ENCODE data around the gene ODAD4.
"Not testable (repeated sequence)": the region's sequence is repeated elsewhere in the genome, so short reads cannot be mapped to it uniquely, and the experiment has no call there.

The ODAD4 gene

GRCh38 chr17:41912925-41913324, 17.5 kb upstream of the ODAD4 start:
- no peak for DNase-seq (ENCODE audit: low spot score)

- DNase-seq (ENCODE audit: low spot score) = no peak
Measured at GRCh38 chr17:41913798-41914197, 16.6 kb upstream of the ODAD4 start.

GRCh38 chr17:41914358-41914766, 16.1 kb upstream of the ODAD4 start:
- DNase-seq (ENCODE audit: low spot score) = no peak

DNA sequence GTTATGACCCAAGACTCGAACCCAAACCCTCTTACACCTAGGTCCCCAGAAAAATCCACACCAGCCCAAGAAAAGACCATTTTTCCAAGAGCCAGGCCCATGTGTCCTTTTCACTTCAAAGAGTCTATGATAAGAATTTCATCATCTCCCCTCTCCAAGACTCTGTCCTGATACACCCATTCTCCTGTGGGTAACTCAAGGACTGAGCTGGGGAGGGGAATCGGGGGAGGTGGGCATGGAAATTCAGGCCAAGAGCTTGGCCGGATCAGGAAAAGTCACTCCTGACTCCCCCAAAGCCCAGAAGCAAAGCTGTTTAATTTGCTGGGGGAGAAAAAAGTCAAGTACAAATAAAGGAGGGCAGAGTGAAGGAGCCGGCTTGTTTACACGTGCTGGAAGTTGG, 15.4 kb upstream of the ODAD4 start:
- DNase-seq (ENCODE audit: low spot score) = no peak

DNA sequence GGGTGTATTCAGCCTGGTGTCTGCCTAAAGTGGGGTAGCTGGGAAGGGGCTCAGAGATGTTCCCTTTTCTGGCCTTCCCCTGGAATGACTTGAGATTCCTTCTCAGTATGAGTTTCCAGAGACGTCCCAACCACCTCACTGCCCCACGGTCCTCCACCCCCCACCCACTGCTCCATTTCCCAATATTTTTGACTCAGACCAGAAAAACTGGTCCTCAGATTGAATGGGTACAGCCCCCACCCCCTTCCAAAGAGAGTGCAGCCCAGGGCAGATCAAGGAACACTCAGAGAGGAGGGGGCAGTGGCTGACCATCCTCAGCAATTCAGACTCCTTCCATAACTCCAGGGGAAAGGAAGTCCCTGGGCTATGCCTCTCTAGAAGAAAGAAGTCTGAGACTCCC, 14.9 kb upstream of the ODAD4 start:
- DNase-seq (ENCODE audit: low spot score) = no peak

DNA sequence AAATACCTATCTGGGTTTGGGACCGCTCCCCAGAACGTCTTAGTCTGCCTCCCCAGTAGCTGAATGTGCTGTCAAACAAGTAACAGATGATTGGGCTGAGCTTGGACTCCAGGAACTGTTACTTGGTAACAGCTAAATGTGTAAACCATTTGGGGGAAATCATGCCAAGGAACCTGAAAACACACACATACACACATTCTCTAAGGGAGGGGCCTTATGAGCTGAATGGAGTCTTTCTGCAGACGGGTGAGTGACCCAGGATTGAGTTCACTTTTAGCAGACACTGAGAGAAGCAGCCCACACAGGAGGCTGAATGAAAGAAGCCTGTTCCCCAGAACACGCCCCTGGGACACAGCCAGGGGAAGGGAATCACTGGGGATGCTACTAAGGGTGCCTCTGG, 13.2 kb upstream of the ODAD4 start:
- no peak for DNase-seq (ENCODE audit: low spot score)

GRCh38 chr17:41917679-41918313, 12.6 kb upstream of the ODAD4 start:
- DNase-seq (ENCODE audit: low spot score) = no peak

DNA sequence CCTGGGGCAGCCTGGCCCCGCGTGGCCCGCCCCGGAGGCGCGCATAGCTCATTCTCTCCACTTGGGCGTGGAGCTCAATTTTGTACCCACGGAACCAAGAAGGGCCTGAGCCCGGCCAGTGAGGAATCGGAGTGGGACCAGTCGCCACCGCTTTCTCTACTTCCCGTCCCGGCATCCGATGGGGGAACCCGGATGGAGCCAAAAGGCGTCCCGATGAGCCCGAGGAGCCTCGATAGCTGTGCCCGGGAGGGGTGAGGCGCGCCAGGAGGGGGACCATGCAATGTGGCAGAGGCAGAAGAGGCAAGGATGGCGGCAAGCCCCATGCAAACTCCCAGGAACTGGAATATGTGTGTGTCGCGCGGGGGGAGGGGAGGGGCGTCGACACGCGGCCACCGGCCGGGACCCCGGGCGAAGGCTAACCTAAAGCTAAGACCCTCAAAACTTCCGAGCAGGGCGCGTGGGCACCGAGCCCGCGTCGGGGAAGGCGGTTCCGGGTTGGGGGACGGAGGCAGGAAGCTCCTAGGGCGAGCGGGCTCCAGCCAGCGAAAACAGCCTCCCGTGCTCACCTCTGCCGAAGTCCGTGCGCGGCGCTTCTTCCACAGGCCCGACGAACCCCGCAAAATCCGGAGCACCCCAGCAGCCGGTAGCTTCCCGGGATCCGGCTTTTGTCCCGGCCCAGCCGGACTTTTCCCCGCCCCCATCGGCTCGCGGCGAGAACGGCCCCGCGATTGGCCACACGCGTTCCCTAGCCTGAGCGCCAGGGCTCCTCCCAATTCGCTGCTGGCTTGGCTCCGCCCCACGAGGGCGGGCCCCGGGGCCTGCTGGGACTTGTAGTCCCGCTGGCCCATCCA, 11.9 kb upstream of the ODAD4 start, which contains the start of gene ACLY:
Gene ACLY, minus strand, starts transcription at position 638 of the 851 bp plus-strand sequence. CDS start 5,078 bp downstream, outside the sequence.
- peak; percentile 100 for DNase-seq (ENCODE audit: low spot score)

GRCh38 chr17:41919165-41919817, 11.1 kb upstream of the ODAD4 start:
- no peak for DNase-seq (ENCODE audit: low spot score)

- no peak for DNase-seq (ENCODE audit: low spot score)
Measured at GRCh38 chr17:41919840-41920579, 10.4 kb upstream of the ODAD4 start.

DNA sequence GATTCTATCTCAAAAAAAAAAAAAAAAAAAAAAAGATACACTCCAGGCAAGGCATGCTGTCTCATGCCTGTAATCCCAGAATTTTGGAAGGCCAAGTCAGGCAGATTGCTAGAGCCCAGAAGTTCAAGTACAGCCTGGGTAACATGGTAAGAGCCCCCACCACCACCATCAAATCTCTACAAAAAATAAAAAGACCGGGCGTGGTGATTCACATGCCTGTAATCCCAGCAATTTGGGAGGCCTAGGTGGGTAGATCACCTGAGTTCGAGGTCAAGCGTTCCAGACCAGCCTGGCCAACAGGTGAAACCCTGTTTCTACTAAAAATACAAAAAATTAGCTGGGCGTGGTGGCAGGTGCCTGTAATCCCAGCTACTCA, 9.8 kb upstream of the ODAD4 start:
- no peak for DNase-seq (ENCODE audit: low spot score)

DNA sequence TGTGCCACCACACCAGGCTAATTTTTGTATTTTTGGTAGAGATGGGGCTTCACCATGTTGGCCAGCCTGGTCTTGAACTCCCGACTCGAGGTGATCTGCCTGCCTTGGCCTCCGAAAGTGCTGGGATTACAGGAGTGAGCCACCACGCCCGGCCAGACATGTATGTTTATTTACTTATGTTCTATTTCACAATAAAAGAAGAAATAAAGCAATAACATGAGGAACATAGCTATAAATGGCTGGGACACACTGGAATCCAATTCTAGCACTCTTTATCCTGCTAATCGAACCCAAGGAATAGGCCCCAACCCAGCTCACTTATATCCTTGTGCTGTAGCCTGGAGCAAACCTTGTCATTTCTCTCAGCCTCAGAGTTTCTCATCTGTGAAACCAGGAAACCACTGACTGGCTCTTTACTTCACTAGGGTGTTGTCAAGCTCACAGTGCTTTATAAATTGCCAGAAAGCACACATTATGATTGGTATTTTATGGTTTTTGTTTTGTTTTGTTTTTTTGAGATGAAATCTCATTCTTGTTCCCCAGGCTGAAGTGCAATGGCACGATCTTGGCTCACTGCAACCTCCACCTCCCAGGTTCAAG, 4.3 kb upstream of the ODAD4 start:
- DNase-seq (ENCODE audit: low spot score) = no peak

GRCh38 chr17:41928693-41929251, 1.6 kb upstream of the ODAD4 start:
- DNase-seq (ENCODE audit: low spot score) = no peak

GRCh38 chr17:41930833-41931156, 378 bp downstream of the ODAD4 start:
- DNase-seq (ENCODE audit: low spot score) = not testable (repeated sequence)

DNA sequence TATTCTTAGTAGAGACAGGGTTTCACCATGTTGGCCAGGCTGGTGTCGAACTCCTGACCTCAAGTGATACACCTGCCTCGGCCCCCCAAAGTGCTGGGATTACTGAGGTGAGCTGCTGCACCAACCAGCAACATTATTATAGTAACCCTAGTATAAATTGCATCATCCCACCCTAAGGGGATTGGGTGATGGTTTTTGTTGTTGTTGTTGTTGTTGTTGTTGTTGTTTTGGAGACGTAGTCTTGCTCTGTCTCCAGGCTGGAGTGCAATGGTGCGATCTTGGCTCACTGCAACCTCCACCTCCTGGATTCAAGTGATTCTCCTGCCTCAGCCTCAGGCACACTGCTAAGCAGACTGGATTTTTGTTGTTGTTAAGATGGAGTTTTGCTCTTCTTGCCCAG, 1.3 kb downstream of the ODAD4 start:
- not testable (repeated sequence) for DNase-seq (ENCODE audit: low spot score)

- DNase-seq (ENCODE audit: low spot score) = no peak
Measured at GRCh38 chr17:41932816-41933389, 2.5 kb downstream of the ODAD4 start.

DNA sequence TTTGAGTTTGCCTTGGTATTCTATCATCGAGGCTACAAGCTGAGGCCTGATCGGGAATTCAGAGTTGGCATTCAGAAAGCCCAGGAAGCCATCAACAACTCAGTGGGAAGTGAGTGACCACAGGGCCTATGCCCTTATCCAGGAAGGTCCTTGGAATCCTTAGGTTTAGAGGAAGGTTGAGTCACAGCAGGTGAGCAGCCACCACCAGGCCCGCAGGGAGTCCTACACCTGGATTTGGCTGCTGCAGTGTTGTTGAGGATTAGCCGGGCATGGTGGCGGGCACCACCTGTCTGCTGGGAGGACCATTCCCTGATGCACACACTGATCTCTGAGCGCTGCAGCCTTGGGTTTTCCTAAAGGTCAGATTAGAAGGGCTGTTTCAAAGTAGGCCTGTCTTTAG, 5.2 kb downstream of the ODAD4 start:
- DNase-seq (ENCODE audit: low spot score) = no peak

DNA sequence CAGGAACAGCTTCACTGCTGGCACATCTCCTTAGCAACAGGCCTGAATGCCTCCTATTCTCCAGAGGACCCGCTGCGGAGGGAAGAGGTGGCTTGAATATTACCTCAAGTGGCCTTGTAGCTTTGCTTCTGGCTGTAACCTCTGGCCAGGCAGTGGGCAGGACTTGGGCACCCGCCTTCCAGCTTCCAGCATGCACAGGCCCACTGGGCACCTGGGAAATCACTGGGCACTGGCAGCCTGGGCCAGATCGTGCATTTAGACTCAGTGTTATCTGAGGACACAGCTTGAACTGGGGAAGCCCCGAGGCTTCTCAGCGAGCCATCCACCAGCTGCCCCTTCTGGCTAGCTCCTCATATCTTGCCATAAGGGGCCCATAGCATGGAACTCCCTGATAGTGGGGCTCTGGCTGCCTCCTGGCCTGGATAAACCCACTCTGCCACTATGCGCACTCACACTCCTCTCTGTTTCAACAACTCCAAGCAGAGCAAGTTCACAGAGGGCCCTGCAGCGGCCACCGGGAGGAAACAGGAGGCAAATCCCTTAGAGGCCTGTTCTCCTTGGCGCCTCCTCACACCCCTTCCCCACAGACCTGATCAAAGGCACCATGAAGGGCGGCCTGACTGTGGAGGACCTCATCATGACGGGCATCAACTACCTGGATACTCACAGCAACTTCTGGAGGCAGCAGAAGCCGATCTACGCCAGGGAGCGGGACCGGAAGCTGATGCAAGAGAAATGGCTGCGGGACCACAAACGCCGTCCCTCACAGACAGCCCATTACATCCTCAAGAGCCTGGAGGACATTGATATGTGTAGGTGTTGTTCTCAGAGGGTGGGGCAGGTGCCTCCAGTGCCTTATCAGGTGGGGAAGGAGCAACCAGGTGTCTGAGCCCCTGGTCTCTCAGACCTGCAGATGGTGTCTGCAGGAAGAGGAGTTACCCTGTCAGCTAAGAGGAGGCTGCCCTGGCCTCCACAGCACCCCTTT, 7.8 kb downstream of the ODAD4 start:
- no peak for DNase-seq (ENCODE audit: low spot score)

DNA sequence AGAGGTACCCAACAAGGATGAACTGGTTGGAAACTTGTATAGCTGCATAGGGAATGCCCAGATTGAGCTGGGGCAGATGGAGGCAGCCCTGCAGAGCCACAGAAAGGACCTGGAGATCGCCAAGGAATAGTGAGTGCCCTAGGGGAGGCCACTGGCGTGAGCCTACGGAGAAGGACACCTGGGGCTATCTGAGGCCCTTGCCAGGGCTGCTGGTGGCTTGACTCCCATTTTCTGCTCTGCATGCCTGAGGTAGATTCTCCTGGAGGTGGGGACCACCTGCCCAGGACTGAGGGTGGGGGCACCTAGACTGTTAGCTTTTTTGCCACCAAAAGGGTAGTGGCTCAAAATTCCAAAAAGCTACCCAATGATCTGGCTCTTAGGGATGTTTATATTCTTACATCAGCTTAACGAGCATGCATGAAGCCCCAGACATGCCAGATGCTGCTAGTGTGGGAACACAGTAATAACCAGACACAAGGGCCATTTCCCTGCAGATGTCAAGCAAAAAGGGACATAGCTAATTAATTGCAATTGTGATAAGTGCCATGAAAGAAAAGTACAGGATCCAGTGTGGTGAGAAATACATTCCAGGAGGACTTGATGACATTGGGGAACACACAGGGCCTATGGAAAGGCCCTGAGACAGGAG, 8.8 kb downstream of the ODAD4 start:
- DNase-seq (ENCODE audit: low spot score) = no peak

DNA sequence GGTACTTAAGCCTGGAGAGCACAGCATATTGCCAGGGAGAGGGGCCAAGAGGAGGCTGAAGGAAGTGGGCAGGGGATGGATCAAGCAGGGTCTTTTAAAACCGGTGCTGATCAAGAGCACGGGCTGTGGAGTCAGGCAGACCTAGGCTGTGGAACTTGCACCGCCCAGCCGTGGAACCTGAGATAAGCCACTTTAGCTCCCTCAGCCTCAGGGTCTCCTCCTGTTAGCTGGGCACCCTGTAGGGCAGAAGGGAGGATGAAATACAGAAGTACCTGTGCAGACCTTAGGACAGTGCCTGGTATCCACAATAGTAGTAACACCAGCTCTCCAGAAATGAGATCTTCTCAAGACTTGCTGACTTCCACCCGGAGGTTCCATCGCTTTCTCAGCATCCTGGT, 9.3 kb downstream of the ODAD4 start:
- DNase-seq (ENCODE audit: low spot score) = no peak

Data from germinal center (tissue), 1 donor.